Measurements from ENCODE around the gene SND1.

DNA sequence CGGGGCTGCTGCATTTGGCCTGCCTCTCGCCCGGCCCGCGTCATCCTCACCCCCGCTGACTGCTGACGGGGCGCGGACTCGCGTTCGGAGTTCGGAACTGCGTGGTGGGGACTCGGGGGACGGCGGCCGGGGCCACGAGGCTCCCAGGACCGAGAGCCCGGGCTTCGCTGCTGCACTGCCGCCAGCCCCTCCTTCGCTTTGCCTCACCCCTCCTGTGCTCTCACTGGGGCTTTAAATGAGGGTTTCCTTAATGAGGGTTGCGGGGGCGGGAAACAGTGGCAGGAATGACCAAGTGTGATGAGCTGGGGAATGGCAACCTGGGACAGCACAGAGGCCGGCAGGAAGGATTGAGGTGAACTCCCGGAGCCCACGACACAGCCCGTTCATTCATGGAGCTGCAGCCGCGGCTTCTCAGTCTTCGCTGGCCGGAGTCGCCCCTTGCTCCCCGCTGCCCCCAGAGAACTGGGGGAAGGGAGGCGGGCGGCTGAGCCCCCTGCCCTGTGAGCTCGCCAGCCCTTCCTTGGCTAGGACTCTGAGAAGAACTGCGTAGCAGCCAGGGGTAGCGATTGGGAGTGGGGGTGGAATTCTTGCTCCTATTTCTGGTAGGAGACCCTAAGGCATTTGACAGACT lies 380.7 kb downstream of the SND1 start:
- TF ChIP-seq, protein P1, sequence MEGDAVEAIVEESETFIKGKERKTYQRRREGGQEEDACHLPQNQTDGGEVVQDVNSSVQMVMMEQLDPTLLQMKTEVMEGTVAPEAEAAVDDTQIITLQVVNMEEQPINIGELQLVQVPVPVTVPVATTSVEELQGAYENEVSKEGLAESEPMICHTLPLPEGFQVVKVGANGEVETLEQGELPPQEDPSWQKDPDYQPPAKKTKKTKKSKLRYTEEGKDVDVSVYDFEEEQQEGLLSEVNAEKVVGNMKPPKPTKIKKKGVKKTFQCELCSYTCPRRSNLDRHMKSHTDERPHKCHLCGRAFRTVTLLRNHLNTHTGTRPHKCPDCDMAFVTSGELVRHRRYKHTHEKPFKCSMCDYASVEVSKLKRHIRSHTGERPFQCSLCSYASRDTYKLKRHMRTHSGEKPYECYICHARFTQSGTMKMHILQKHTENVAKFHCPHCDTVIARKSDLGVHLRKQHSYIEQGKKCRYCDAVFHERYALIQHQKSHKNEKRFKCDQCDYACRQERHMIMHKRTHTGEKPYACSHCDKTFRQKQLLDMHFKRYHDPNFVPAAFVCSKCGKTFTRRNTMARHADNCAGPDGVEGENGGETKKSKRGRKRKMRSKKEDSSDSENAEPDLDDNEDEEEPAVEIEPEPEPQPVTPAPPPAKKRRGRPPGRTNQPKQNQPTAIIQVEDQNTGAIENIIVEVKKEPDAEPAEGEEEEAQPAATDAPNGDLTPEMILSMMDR (IDR thresholded peaks at IDR 0.05; ENCODE audit: low read length), result no peak
- TF ChIP-seq EZH2 (optimal IDR thresholded peaks at IDR 0.05; ENCODE audit: low read depth, low read length) (no peak), EZH2phosphoT487 (IDR thresholded peaks at IDR 0.05; ENCODE audit: low read length) (no peak)

All from MM.1S (cell line).